GM18508 (cell line): ENCODE measurements around the gene OGN.

Experiments used
- ATAC-seq: cut with Tn5 transposase; IDR thresholded peaks from one replicate; pipeline ENCODE4 v1.9.1; 2021; ENCODE audit warnings: moderate number of reproducible peaks; ENCODE audit not compliant: insufficient read depth, unreplicated experiment

OGN gene

GRCh38 chr9:92407818-92408217 is 3.4 kb upstream of the OGN start:
- ATAC-seq: no peak

- ATAC-seq: no peak
Observed at GRCh38 chr9:92406477-92406876, 2.1 kb upstream of the OGN start.

GRCh38 chr9:92405818-92406217 is 1.4 kb upstream of the OGN start:
- no peak for ATAC-seq

- no peak for ATAC-seq
Observed at GRCh38 chr9:92402826-92403745, 1.3 kb downstream of the OGN start.

GRCh38 chr9:92402360-92402759 is 2.0 kb downstream of the OGN start:
- ATAC-seq: no peak

- ATAC-seq: no peak
Observed at GRCh38 chr9:92397853-92398252, 6.5 kb downstream of the OGN start.

GRCh38 chr9:92395617-92396016 is 8.8 kb downstream of the OGN start:
- no peak for ATAC-seq

- ATAC-seq: no peak
Observed at GRCh38 chr9:92393686-92394085, 10.7 kb downstream of the OGN start.

- no peak for ATAC-seq
Observed at GRCh38 chr9:92392690-92393089, 11.7 kb downstream of the OGN start.

GRCh38 chr9:92385953-92386352 is 18.4 kb downstream of the OGN start:
- ATAC-seq: no peak

- ATAC-seq: no peak
Observed at GRCh38 chr9:92385477-92385876, 18.9 kb downstream of the OGN start.

- ATAC-seq: no peak
Observed at GRCh38 chr9:92385001-92385400, 19.4 kb downstream of the OGN start.

- ATAC-seq: no peak
Observed at GRCh38 chr9:92384375-92384774, 20.0 kb downstream of the OGN start.

- ATAC-seq: no peak
Observed at GRCh38 chr9:92381775-92382174, 22.6 kb downstream of the OGN start.

- no peak for ATAC-seq
Observed at GRCh38 chr9:92380603-92381002, 23.8 kb downstream of the OGN start.

GRCh38 chr9:92378865-92379560 is 25.4 kb downstream of the OGN start:
- no peak for ATAC-seq

GRCh38 chr9:92377876-92378275 is 26.5 kb downstream of the OGN start:
- ATAC-seq: no peak

- no peak for ATAC-seq
Observed at GRCh38 chr9:92373167-92373566, 31.2 kb downstream of the OGN start.

- ATAC-seq: no peak
Observed at GRCh38 chr9:92369075-92369474, 35.3 kb downstream of the OGN start.

GRCh38 chr9:92360083-92360482 is 44.3 kb downstream of the OGN start:
- ATAC-seq: no peak

GRCh38 chr9:92359394-92359995 is 44.9 kb downstream of the OGN start:
- no peak for ATAC-seq
